ENCODE data around the gene DRP2.

The DRP2 gene

GRCh38 chrX:101303790-101304189 is 84.2 kb downstream of the DRP2 start:
- Histone ChIP-seq H3K36me3 (replicated peaks) (no peaks in the 10 kb centered on the region), H3K27me3 (replicated peaks) (no peaks in the 10 kb centered on the region), H3K4me3 (ENCODE audit: low read depth, low read length) (no peak overlapping the region), H3K27ac (no peak overlapping the region)
- in situ Hi-C loops (cut with HindIII; ENCODE audit: low pct_ligation_motif_present, low sequenced_read_pairs): no loop called here
- no peak for DNase-seq
- no peak for TF ChIP-seq CTCF (IDR thresholded peaks at IDR 0.05; ENCODE audit: low read depth, low read length, missing control alignments)

All from brain microvascular endothelial cell (primary cell).